ENCODE data around the gene CADM2.

GRCh38 chr3:85151555-85151954 is 192.8 kb downstream of the CADM2 start:
- TF ChIP-seq CTCF (conservative IDR thresholded peaks at IDR 0.05; ENCODE audit: low read depth in 2 of 2) (no peak), EZH2phosphoT487 (IDR thresholded peaks at IDR 0.05; ENCODE audit: unreplicated experiment) (no peak), REST (IDR thresholded peaks at IDR 0.05; ENCODE audit: unreplicated experiment) (no peak), ZNF331 (CRISPR knock-in tag; IDR thresholded peaks at IDR 0.05; ENCODE audit: low read depth) (no peak), EZH2 (IDR thresholded peaks at IDR 0.05; ENCODE audit: low read depth, unreplicated experiment) (no peak), POLR2AphosphoS5 (IDR thresholded peaks at IDR 0.05; ENCODE audit: low read depth) (no peak), NANOG (IDR thresholded peaks at IDR 0.05; ENCODE audit: borderline replicate concordance) (no peak), JUNB (IDR thresholded peaks at IDR 0.05; ENCODE audit: unreplicated experiment) (no peak), CREB1 (CRISPR knock-in tag; IDR thresholded peaks at IDR 0.05; ENCODE audit: low read depth) (no peak), ETS1 (IDR thresholded peaks at IDR 0.05) (no peak), ZNF462 (CRISPR knock-in tag; IDR thresholded peaks at IDR 0.05) (no peak), ZNF114 (CRISPR knock-in tag; IDR thresholded peaks at IDR 0.05) (no peak), STAT1 (IDR thresholded peaks at IDR 0.05; ENCODE audit: unreplicated experiment) (no peak)
